Measurements from ENCODE around the gene GALNT1.

Gene GALNT1

GRCh38 chr18:35582899-35583558, 1.5 kb downstream of the GALNT1 start:
- DNase-seq (ENCODE audit: low read depth in 2 of 2), result no peak

- no peak for DNase-seq (ENCODE audit: low read depth in 2 of 2)
Measured at GRCh38 chr18:35584735-35585134, 3.2 kb downstream of the GALNT1 start.

DNA sequence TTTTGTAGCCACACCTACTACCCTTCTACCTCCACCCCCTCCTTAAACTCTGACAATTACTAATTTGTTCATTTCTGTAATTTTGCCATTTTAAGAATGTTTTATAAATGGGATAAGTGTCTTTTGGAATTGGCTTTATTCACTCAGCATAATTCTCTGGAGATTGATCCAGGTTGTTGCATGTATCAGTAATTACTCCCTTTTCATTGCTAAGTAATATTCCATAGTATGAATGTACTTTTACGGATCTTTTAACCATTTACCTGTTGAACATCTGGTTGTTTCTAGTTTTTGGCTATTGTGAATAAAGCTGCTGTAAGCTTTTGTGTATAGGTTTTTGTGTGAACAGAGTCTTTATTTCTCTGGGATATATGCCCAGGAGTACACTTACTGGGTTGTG, 4.1 kb downstream of the GALNT1 start:
- DNase-seq (ENCODE audit: low read depth in 2 of 2), result no peak

GRCh38 chr18:35588122-35588521, 6.6 kb downstream of the GALNT1 start:
- DNase-seq (ENCODE audit: low read depth in 2 of 2), result no peak

- no peak for DNase-seq (ENCODE audit: low read depth in 2 of 2)
Measured at GRCh38 chr18:35588995-35589394, 7.5 kb downstream of the GALNT1 start.

DNA sequence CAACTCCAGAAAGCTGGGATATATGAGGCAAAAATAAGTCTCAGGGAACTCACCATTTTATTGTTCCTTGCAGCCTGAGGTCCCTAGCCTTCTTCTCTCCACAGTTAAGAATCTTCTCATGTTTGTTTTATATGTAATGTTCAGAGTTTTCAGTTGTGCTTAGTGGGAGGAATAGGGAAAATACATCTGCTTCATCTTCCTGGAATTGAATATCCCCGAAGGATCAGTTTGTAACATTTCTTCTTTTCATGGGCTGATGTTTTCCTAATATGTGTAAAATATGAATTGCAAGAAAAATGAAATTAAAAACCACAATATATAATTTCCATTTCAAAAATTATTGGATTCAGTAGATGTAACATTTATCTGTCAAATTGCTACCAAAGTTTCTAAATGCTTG, 8.0 kb downstream of the GALNT1 start:
- no peak for DNase-seq (ENCODE audit: low read depth in 2 of 2)

GRCh38 chr18:35590935-35591334, 9.4 kb downstream of the GALNT1 start:
- DNase-seq (ENCODE audit: low read depth in 2 of 2), result no peak

DNA sequence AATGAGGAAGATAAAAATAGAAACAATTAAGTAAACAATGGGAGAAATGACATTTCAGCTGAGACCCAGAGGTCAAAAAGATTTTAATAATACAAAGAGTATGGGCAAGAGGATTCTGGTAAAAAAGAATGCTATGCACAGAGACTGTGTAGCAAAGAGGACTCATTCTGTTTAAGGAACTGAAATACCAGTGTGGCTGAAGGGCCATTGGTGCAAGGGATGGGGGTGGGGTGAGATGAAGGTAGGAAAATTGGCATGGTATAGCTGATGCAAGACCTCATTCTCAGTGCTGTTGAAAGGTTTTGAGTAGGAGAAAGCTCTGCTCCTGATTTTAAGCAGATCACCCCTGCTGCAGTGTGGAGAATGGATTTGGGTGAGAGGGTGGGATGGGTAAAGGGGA, 10.8 kb downstream of the GALNT1 start:
- DNase-seq (ENCODE audit: low read depth in 2 of 2), result no peak

- DNase-seq (ENCODE audit: low read depth in 2 of 2), result no peak
Measured at GRCh38 chr18:35593859-35594258, 12.3 kb downstream of the GALNT1 start.

DNA sequence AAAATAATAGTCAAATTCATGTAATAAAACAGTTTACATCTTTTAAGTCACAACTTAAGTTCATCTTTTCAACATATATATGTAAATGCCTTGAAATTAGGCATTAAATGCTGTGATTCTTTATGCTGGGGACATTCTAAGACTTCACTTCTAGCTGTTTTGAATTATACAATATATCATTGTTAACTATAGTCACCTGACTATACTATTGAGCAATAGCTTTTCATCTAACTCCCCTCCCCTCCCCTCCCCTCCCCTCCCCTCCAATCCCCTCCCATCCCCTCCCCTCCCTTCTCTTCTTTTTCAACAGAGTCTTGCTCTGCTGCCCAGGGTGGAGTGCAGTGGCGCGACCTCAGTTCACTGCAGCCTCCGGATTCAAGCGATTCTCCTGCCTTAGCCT, 16.2 kb downstream of the GALNT1 start:
- no peak for DNase-seq (ENCODE audit: low read depth in 2 of 2)

GRCh38 chr18:35602193-35602820, 20.8 kb downstream of the GALNT1 start:
- DNase-seq (ENCODE audit: low read depth in 2 of 2), result no peak

DNA sequence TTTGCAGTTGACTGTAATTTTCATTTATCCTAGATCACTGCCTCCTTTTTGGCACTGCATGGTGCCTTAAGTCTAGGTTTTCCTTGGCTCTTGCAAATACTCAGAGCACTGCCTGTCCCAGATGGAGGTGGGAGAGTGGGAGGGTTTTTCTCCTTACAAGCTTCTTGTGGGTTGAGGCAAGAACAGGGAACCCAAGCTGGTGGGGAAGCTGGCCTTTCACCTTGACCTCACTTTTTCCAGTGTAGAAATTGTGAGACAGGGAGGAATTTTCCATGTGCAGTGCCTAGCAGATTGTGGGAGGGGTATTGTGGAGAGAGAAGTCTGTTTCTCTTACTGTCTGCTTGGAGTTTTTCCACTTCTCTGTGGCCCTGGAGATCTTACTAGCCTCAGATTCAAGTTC, 21.5 kb downstream of the GALNT1 start:
- DNase-seq (ENCODE audit: low read depth in 2 of 2), result no peak

DNA sequence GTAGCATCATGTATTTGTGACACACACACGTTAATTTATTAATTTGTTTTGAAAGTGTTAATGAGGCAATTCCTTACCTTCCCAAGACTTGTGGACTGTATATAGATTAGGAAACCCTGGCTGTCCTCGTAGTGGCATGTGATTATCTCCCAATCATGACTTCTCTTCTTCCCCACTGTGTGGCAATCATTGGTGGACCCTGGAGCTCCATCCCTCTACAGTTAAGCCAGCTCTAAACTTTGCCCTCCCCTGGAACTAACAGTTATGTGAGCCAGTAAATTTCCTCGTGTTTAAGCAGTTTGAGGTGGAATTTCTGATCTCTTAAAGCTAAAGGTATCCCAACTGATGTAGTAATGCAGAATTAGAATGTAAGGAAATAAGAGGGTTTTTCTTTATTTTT, 22.0 kb downstream of the GALNT1 start:
- DNase-seq (ENCODE audit: low read depth in 2 of 2), result no peak

- DNase-seq (ENCODE audit: low read depth in 2 of 2), result no peak
Measured at GRCh38 chr18:35604369-35604768, 22.8 kb downstream of the GALNT1 start.

DNA sequence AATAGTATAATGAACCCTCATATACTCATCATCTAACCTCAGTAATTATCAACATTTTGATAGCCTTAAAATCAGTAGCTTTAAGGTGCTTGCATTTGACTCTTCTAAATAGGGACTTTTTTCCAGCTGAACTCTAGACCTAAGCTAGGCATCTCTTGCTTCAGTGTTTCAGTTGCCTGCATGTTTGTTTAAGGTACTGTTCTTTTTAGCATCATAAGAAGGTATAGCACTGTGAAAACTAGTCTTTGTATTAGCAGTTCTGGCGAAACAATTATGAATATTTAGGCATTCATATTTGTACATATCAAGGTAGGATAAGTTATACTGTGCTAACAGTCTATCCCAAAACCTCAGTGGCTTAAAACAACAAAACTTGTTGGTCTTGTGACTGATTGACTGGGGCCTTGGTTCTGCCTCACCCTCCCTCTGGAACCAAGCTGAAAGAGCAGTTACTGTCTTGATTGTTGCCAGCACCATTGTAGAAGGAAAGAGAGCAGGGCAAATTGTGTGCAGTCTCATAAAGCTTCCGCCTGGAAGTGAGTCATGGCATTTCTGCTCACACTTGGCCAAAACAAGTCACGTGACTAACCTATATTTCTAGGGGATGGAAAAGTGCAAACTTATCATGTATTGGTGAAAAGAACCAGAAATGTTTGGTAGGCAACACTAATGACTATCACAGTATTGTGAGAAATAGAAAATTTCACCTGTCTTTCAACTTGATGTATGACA, 24.3 kb downstream of the GALNT1 start:
- DNase-seq (ENCODE audit: low read depth in 2 of 2), result no peak

- no peak for DNase-seq (ENCODE audit: low read depth in 2 of 2)
Measured at GRCh38 chr18:35609236-35609635, 27.7 kb downstream of the GALNT1 start.

DNA sequence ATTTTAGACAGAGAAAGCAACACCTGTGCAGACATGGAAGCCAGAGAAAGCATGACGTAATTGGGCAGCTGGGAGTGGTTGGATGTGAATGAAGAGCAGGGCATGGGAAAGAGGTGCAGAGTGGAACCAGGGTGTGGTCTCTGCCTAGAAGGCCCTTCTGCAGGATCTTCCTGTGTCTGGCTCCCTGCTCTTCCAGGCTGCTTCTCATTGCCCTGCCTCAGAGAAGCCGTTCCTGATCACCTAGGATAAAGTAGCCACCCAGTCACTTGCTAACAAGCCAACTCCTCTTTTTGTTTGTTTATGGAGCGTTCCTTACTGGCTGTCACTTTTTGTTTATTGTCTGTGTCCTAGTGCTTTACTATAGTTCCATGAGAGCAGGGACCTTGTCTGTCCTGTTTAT, 28.5 kb downstream of the GALNT1 start:
- DNase-seq (ENCODE audit: low read depth in 2 of 2), result no peak

GRCh38 chr18:35610724-35611123, 29.2 kb downstream of the GALNT1 start:
- DNase-seq (ENCODE audit: low read depth in 2 of 2), result no peak

DNA sequence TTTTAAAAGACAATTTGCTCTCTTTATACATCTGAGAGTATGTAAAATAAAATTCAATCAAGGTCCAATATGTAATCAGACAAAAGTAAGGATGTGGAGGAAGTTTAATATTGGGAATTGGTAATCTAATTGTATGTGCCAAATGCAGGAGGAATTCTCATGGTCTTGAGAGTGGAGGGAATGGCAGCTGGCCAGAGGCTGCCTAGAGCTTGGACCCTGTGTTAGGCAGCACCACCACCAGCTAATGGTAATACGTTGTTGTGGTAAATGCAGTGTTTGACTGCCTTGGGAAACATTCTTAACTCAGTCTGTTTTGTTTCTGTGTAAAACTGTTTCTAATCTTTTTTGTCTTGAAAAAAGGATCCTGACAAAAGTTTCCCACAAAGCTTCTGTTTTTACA, 30.0 kb downstream of the GALNT1 start:
- no peak for DNase-seq (ENCODE audit: low read depth in 2 of 2)

GRCh38 chr18:35616074-35616473, 34.5 kb downstream of the GALNT1 start:
- DNase-seq (ENCODE audit: low read depth in 2 of 2), result no peak

DNA sequence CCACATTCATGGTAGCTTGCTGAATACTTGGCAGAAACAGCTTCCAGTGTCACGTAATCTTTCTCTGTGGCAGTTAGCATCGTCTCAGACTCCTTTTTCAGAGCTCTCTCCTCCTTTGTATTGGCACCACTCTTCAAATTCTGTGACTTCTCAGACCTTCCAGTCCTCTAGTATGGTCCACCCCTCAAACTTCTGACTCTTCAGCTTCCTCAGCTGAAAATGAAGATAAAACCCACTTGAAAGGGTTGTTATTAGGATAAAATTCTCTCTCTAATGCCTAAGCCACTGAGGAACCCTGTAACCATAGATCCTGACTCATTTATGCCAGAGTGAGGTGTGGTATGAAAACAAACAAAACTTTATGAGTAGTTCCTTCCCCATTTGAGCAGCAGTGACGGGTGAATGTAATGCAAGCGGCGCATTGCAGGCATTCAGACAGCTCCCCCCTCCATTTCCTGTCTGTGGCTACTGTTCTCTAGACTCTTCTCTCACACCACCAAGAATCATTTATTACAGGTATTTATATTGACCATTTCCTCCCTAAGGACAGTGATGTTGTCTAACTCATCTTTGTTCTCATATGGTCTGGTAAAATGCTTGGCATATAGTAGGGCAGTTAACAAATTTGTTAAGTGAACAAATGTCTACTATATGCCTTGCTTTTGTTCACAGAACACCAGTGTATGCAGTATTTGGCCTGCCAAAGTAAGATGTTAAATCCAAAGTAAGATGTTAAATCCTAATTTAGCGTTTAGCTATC, 35.3 kb downstream of the GALNT1 start:
- peak; percentile 40 to 46 for DNase-seq (ENCODE audit: low read depth in 2 of 2)

GRCh38 chr18:35617865-35618264, 36.3 kb downstream of the GALNT1 start:
- DNase-seq (ENCODE audit: low read depth in 2 of 2), result no peak
